ENCODE data around the gene IL18R1. TPM values are rescaled to one million over a fixed set of nuclear protein-coding genes. Genes with fewer than 3 reads are reported as not detected.

IL18R1 gene
- total and polyA plus RNA-seq, 9 of the 15 experiments (the other 6 are each of a cell fraction or from before 2014, with no cell fraction given): 0.55 to 10.0 (median 2.5) TPM

- no peak for TF ChIP-seq POLR2AphosphoS2 (IDR thresholded peaks at IDR 0.05; ENCODE audit: low read length)
- no peak for TF ChIP-seq ZBTB8A (IDR thresholded peaks at IDR 0.05; ENCODE audit: partially characterized antibody)
- TF ChIP-seq NFATC3 (IDR thresholded peaks at IDR 0.05): no peak
- TF ChIP-seq, protein P1, sequence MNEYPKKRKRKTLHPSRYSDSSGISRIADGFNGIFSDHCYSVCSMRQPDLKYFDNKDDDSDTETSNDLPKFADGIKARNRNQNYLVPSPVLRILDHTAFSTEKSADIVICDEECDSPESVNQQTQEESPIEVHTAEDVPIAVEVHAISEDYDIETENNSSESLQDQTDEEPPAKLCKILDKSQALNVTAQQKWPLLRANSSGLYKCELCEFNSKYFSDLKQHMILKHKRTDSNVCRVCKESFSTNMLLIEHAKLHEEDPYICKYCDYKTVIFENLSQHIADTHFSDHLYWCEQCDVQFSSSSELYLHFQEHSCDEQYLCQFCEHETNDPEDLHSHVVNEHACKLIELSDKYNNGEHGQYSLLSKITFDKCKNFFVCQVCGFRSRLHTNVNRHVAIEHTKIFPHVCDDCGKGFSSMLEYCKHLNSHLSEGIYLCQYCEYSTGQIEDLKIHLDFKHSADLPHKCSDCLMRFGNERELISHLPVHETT (CRISPR knock-in tag; conservative IDR thresholded peaks at IDR 0.05 in 1 of 2, IDR thresholded peaks at IDR 0.05 in 1 of 2): peak in 1 of 2 experiments; percentile 37; a peak in 1 of 4 replicates
- TF ChIP-seq TSC22D4 (tag; IDR thresholded peaks at IDR 0.05): no peak
- TF ChIP-seq SMARCE1 (IDR thresholded peaks at IDR 0.05): 0 out of 2 replicates have a peak, but pooled peaks have one; percentile 29
- TF ChIP-seq DLX4 (CRISPR knock-in tag; IDR thresholded peaks at IDR 0.05): no peak
- no peak for TF ChIP-seq HNRNPH1 (optimal IDR thresholded peaks at IDR 0.05; ENCODE audit: low read depth, low read length)
- no peak for TF ChIP-seq SAP30 (IDR thresholded peaks at IDR 0.05; ENCODE audit: borderline replicate concordance, insufficient read depth, low read depth, low read length, poor library complexity, severe bottlenecking)
- 0 out of 2 replicates have a peak, but pooled peaks have one; percentile 28 for TF ChIP-seq GATA2 (CRISPR knock-in tag; IDR thresholded peaks at IDR 0.05)
- no peak for TF ChIP-seq MAFF (IDR thresholded peaks at IDR 0.05; ENCODE audit: low read length)
- TF ChIP-seq CBX5 (IDR thresholded peaks at IDR 0.05; ENCODE audit: borderline replicate concordance, low read depth): no peak
- TF ChIP-seq ZNF282 (CRISPR knock-in tag; IDR thresholded peaks at IDR 0.05): no peak
- no peak for TF ChIP-seq FOXK2 (conservative IDR thresholded peaks at IDR 0.05 in 1 of 2, IDR thresholded peaks at IDR 0.05 in 1 of 2; ENCODE audit: low read depth in 2 of 2)
- TF ChIP-seq ZHX1 (conservative IDR thresholded peaks at IDR 0.05; ENCODE audit: low read length): no peak
- TF ChIP-seq DPF2 (IDR thresholded peaks at IDR 0.05): peak; percentile 36; the same call in 1 of the 2 replicates
- no peak for TF ChIP-seq TGIF2 (CRISPR knock-in tag; IDR thresholded peaks at IDR 0.05)
- TF ChIP-seq HMGXB4 (CRISPR knock-in tag; IDR thresholded peaks at IDR 0.05): no peak
- TF ChIP-seq PHF20 (IDR thresholded peaks at IDR 0.05; ENCODE audit: partially characterized antibody): no peak
- TF ChIP-seq CEBPB (tag; IDR thresholded peaks at IDR 0.05): no peak
- TF ChIP-seq, protein P2, sequence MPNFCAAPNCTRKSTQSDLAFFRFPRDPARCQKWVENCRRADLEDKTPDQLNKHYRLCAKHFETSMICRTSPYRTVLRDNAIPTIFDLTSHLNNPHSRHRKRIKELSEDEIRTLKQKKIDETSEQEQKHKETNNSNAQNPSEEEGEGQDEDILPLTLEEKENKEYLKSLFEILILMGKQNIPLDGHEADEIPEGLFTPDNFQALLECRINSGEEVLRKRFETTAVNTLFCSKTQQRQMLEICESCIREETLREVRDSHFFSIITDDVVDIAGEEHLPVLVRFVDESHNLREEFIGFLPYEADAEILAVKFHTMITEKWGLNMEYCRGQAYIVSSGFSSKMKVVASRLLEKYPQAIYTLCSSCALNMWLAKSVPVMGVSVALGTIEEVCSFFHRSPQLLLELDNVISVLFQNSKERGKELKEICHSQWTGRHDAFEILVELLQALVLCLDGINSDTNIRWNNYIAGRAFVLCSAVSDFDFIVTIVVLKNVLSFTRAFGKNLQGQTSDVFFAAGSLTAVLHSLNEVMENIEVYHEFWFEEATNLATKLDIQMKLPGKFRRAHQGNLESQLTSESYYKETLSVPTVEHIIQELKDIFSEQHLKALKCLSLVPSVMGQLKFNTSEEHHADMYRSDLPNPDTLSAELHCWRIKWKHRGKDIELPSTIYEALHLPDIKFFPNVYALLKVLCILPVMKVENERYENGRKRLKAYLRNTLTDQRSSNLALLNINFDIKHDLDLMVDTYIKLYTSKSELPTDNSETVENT (CRISPR knock-in tag; IDR thresholded peaks at IDR 0.05): no peak
These were observed 64.7 kb downstream of the IL18R1 start (continued) for GRCh38 chr2:102420290-102420689.

Measured in K562 (cell line).